ENCODE data around the gene IVNS1ABP.
"Not testable (repeated sequence)": the region's sequence is repeated elsewhere in the genome, so short reads cannot be mapped to it uniquely, and the experiment has no call there.

The IVNS1ABP gene

GRCh38 chr1:185317034-185317885 is at the start of gene IVNS1ABP:
Gene IVNS1ABP, minus strand, starts transcription at chr1:185317243. Its CDS starts 7,750 bp downstream, at chr1:185309493.
- peak; percentile 94 for DNase-seq (ENCODE audit: low spot score)

GRCh38 chr1:185365951-185366350 is 48.9 kb upstream of the IVNS1ABP start:
- no peak for DNase-seq (ENCODE audit: low spot score)

GRCh38 chr1:185364528-185364927 is 47.5 kb upstream of the IVNS1ABP start:
- not testable (repeated sequence) for DNase-seq (ENCODE audit: low spot score)

- DNase-seq (ENCODE audit: low spot score): no peak
These were observed 46.2 kb upstream of the IVNS1ABP start for GRCh38 chr1:185363205-185363604.

- no peak for DNase-seq (ENCODE audit: low spot score)
These were observed 43.7 kb upstream of the IVNS1ABP start for GRCh38 chr1:185360714-185361113.

- no peak for DNase-seq (ENCODE audit: low spot score)
These were observed 41.9 kb upstream of the IVNS1ABP start for GRCh38 chr1:185358957-185359356.

GRCh38 chr1:185355947-185356346 is 38.9 kb upstream of the IVNS1ABP start:
- DNase-seq (ENCODE audit: low spot score): no peak

- DNase-seq (ENCODE audit: low spot score): no peak
These were observed 36.1 kb upstream of the IVNS1ABP start for GRCh38 chr1:185353124-185353523.

GRCh38 chr1:185351734-185352466 is 34.9 kb upstream of the IVNS1ABP start:
- no peak for DNase-seq (ENCODE audit: low spot score)

GRCh38 chr1:185350027-185350442 is 33.0 kb upstream of the IVNS1ABP start:
- DNase-seq (ENCODE audit: low spot score): no peak

- DNase-seq (ENCODE audit: low spot score): no peak
These were observed 32.5 kb upstream of the IVNS1ABP start for GRCh38 chr1:185349556-185349955.

GRCh38 chr1:185348985-185349384 is 31.9 kb upstream of the IVNS1ABP start:
- no peak for DNase-seq (ENCODE audit: low spot score)

- no peak for DNase-seq (ENCODE audit: low spot score)
These were observed 31.3 kb upstream of the IVNS1ABP start for GRCh38 chr1:185348296-185348695.

- no peak for DNase-seq (ENCODE audit: low spot score)
These were observed 29.1 kb upstream of the IVNS1ABP start for GRCh38 chr1:185345913-185346720.

- no peak for DNase-seq (ENCODE audit: low spot score)
These were observed 26.3 kb upstream of the IVNS1ABP start for GRCh38 chr1:185343306-185343705.

- no peak for DNase-seq (ENCODE audit: low spot score)
These were observed 25.7 kb upstream of the IVNS1ABP start for GRCh38 chr1:185342672-185343259.

- DNase-seq (ENCODE audit: low spot score): no peak
These were observed 25.0 kb upstream of the IVNS1ABP start for GRCh38 chr1:185342017-185342416.

GRCh38 chr1:185341196-185341781 is 24.2 kb upstream of the IVNS1ABP start:
- DNase-seq (ENCODE audit: low spot score): no peak

- DNase-seq (ENCODE audit: low spot score): no peak
These were observed 21.9 kb upstream of the IVNS1ABP start for GRCh38 chr1:185338719-185339622.

- DNase-seq (ENCODE audit: low spot score): no peak
These were observed 20.2 kb upstream of the IVNS1ABP start for GRCh38 chr1:185337246-185337645.

Data from hematopoietic multipotent progenitor cell treated with erythropoietin and hydrocortisone succinate and interleukin-3 and kit ligand, for 17 days (in vitro differentiated cells).